Peyer's patch (tissue), 4 donors: ENCODE measurements around the gene GYS1.

ENCODE experiments used
- POLR2A ChIP-seq, 2 donors: fragments of 450-650 bp; IDR thresholded peaks; one replicate each; pipeline ENCODE4 v1.5.1; 2017; ENCODE audit warnings: antibody characterized with exemption in 2 of 2, mild to moderate bottlenecking in 2 of 2, moderate library complexity in 2 of 2
- TF ChIP-seq, protein P1 (sequence below), 6 experiments: fragments of 450-650 bp in 4 of 6; fragments of 200-600 bp in 2 of 6; sonication (generic) in 1 of 6; IDR thresholded peaks; one replicate each; pipeline ENCODE4 v1.5.1; 2017 to 2019; ENCODE audit warnings: antibody characterized with exemption in 6 of 6, mild to moderate bottlenecking in 3 of 6, moderate library complexity in 1 of 6

DNA sequence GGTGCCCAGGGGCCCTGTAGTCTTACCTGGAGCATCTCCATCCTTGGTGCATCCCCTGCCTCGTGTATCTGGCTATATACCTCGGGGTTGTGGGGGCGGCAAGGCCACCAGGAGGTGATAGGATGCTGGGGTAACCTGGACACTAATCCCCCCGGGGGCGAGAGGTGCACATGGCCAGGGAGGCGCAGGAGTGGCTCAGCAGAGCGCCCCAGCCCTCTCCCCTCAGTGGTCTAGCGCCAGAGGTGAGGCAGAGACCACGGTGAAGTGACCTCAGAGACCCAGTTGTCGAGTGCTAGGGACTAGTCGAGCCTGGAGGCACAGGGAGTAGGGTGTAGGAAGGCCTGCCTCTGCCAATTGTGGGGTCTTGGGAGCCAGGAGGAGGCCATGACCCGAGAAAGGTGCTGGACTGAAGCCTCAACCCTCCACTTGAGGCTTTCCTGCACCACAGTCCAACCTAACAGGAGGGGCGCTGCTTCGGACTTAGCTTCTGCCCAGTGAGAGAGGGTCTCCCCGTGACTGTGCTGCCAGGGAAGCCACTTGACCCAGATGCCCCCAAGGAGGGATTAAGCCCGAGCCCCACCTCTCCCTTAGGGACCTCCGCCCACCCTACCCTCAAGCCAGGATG is 24.0 kb upstream of the GYS1 start, which contains the start of gene LHB:
- TF ChIP-seq, protein P1, sequence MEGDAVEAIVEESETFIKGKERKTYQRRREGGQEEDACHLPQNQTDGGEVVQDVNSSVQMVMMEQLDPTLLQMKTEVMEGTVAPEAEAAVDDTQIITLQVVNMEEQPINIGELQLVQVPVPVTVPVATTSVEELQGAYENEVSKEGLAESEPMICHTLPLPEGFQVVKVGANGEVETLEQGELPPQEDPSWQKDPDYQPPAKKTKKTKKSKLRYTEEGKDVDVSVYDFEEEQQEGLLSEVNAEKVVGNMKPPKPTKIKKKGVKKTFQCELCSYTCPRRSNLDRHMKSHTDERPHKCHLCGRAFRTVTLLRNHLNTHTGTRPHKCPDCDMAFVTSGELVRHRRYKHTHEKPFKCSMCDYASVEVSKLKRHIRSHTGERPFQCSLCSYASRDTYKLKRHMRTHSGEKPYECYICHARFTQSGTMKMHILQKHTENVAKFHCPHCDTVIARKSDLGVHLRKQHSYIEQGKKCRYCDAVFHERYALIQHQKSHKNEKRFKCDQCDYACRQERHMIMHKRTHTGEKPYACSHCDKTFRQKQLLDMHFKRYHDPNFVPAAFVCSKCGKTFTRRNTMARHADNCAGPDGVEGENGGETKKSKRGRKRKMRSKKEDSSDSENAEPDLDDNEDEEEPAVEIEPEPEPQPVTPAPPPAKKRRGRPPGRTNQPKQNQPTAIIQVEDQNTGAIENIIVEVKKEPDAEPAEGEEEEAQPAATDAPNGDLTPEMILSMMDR (IDR thresholded peaks at IDR 0.05), result no peak
- no peak for TF ChIP-seq POLR2A (IDR thresholded peaks at IDR 0.05)
